WTC11 (cell line): ENCODE data around the gene FKBP4. TPM values are rescaled to one million over a fixed set of nuclear protein-coding genes. Genes with fewer than 3 reads are reported as not detected.

Experiments
- ATAC-seq: fragments of 200-7000 bp; cut with Tn5 transposase; 2 replicates; pipeline ENCODE4 v1.10.0; 2021; ENCODE audit warnings: mild to moderate bottlenecking, moderate library complexity
- CTCF ChIA-PET: fragments of 300-600 bp; sonication (Branson Sonifier 250); formaldehyde crosslinking; loops from one replicate; lab custom pipeline; 2021; ENCODE audit warnings: antibody characterized with exemption; lab: Charles Lee
- POLR2A ChIA-PET: fragments of 350-600 bp; sonication (Branson Sonifier 250); formaldehyde crosslinking; loops from one replicate; lab custom pipeline; 2021; ENCODE audit warnings: antibody characterized with exemption; lab: Charles Lee
- DNase-seq: peaks from one replicate; pipeline ENCODE4 v3.0.0; 2021; ENCODE audit warnings: low spot score
- H3K27ac Mint-ChIP-seq: 2 replicates; pipeline ENCODE4 v1.8.0; 2021; ENCODE audit warnings: mixed read lengths
- H3K27me3 Mint-ChIP-seq: 2 replicates; pipeline ENCODE4 v1.8.0; 2021; ENCODE audit warnings: low read depth, mild to moderate bottlenecking, moderate library complexity, mixed read lengths
- H3K36me3 Mint-ChIP-seq: 2 replicates; pipeline ENCODE4 v1.8.0; 2021; ENCODE audit warnings: mixed read lengths
- H3K4me1 Mint-ChIP-seq: 2 replicates; pipeline ENCODE4 v1.8.0; 2022; ENCODE audit warnings: mixed read lengths
- H3K4me3 Mint-ChIP-seq: 2 replicates; pipeline ENCODE4 v1.8.0; 2021; ENCODE audit warnings: mild to moderate bottlenecking, moderate library complexity, mixed read lengths
- H3K9me3 Mint-ChIP-seq: 2 replicates; pipeline ENCODE4 v1.8.0; 2021; ENCODE audit warnings: mixed read lengths
- ETV6 ChIP-seq: sonication (generic); formaldehyde crosslinking; IDR thresholded peaks from 2 replicates; pipeline ENCODE4 v1.8.1; 2022; ENCODE audit warnings: mild to moderate bottlenecking, missing genetic modification reagents
- FOXK1 ChIP-seq: sonication (generic); formaldehyde crosslinking; IDR thresholded peaks from 2 replicates; pipeline ENCODE4 v1.8.0; 2022; ENCODE audit warnings: mild to moderate bottlenecking, moderate library complexity, missing genetic modification reagents
- HMGA2 ChIP-seq: fragments of 250-450 bp; sonication (Bioruptor Pico); IDR thresholded peaks from 2 replicates; pipeline ENCODE4 v1.4.0; 2021; ENCODE audit warnings: mild to moderate bottlenecking, moderate library complexity
- JAZF1 ChIP-seq: fragments of 250-450 bp; sonication (Bioruptor Pico); IDR thresholded peaks from 2 replicates; pipeline ENCODE4 v1.9.0; 2021; ENCODE audit warnings: moderate library complexity, mild to moderate bottlenecking, inconsistent platforms
- PRRX2 ChIP-seq: fragments of 250-450 bp; sonication (Bioruptor Pico); IDR thresholded peaks from 2 replicates; pipeline ENCODE4 v1.8.0; 2021; ENCODE audit warnings: mild to moderate bottlenecking
- SP1 ChIP-seq: sonication (generic); formaldehyde crosslinking; conservative IDR thresholded peaks from 2 replicates; pipeline ENCODE4 v1.8.1; 2022; ENCODE audit warnings: missing genetic modification reagents
- TEAD1 ChIP-seq: sonication (generic); formaldehyde crosslinking; IDR thresholded peaks from 2 replicates; pipeline ENCODE4 v1.8.0; 2022; ENCODE audit warnings: mild to moderate bottlenecking, missing genetic modification reagents
- ZNF671 ChIP-seq: fragments of 250-450 bp; sonication (Bioruptor Pico); IDR thresholded peaks from 2 replicates; pipeline ENCODE4 v1.8.0; 2021; ENCODE audit warnings: mild to moderate bottlenecking
- total RNA-seq: library from RNA; stranded (reverse); gene quantifications from 3 replicates; pipeline ENCODE4 v1.2.3, GENCODE V29; 2021
- TF ChIP-seq, protein P1 (sequence below): sonication (generic); formaldehyde crosslinking; IDR thresholded peaks from 2 replicates; pipeline ENCODE4 v1.8.0; 2023; ENCODE audit warnings: missing genetic modification reagents, mild to moderate bottlenecking, borderline replicate concordance
- TF ChIP-seq, protein P2 (sequence below): sonication (generic); formaldehyde crosslinking; IDR thresholded peaks from 2 replicates; pipeline ENCODE4 v1.8.1; 2022; ENCODE audit warnings: low read depth, missing genetic modification reagents, borderline replicate concordance
- TF ChIP-seq, protein P3 (sequence below): fragments of 250-450 bp; sonication (Bioruptor Pico); IDR thresholded peaks from 2 replicates; pipeline ENCODE4 v1.8.0; 2021; ENCODE audit warnings: mild to moderate bottlenecking
- TF ChIP-seq, protein P4 (sequence below): sonication (generic); formaldehyde crosslinking; IDR thresholded peaks from 2 replicates; pipeline ENCODE4 v1.8.0; 2022; ENCODE audit warnings: mild to moderate bottlenecking, missing genetic modification reagents
- TF ChIP-seq, protein P5 (sequence below): sonication (generic); formaldehyde crosslinking; IDR thresholded peaks from 2 replicates; pipeline ENCODE4 v1.8.1; 2023; ENCODE audit warnings: mild to moderate bottlenecking, missing genetic modification reagents, moderate library complexity
- TF ChIP-seq, protein P6 (sequence below): sonication (generic); formaldehyde crosslinking; IDR thresholded peaks from 2 replicates; pipeline ENCODE4 v1.8.0; 2022; ENCODE audit warnings: mild to moderate bottlenecking, missing genetic modification reagents
- TF ChIP-seq, protein P7 (sequence below): fragments of 250-450 bp; sonication (Bioruptor Pico); IDR thresholded peaks from 2 replicates; pipeline ENCODE4 v1.9.0; 2021; ENCODE audit warnings: mild to moderate bottlenecking

Gene FKBP4
- total RNA-seq, 1 experiment from 2014 or later, result 257 TPM

DNA sequence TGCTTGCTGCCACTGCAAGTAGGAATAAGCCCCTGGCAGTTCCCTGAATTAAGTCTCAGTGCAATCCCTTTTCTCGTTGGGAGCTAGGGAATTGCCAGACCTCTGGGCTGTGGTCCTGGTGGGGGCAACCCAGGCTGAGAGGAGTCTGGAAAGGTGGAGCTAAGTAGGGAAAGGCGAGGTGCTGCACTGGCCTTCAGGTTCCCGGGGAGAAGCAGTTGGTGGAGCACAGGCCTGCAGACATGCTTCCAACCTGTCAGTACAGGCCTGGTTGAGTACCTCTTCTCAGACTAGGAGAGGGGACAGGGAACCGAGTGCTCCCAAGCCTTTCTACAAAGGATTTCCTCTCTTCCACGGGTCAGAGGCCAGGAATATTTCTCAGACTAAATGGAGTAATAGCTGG is 38.6 kb downstream of the FKBP4 start:
- POLR2A ChIA-PET, result no interaction called here
- no peak overlapping the region for H3K4me3 Mint-ChIP-seq
- peaks cover 16% of the 10 kb centered on the region for H3K4me1 Mint-ChIP-seq
- no peak for ATAC-seq
- CTCF ChIA-PET, result interaction anchor here (0.5 to 4.0 kb wide), 5 partner anchors 12 to 325 kb away, joined by 3 to 45 read pairs (median 5); no protein-coding TSS in a partner anchor
- H3K36me3 Mint-ChIP-seq, result peaks cover 14% of the 10 kb centered on the region
- no peak overlapping the region for H3K27ac Mint-ChIP-seq
- no peaks in the 10 kb centered on the region for H3K9me3 Mint-ChIP-seq
- no peak for TF ChIP-seq TEAD1 (CRISPR knock-in tag)
- TF ChIP-seq, protein P1, sequence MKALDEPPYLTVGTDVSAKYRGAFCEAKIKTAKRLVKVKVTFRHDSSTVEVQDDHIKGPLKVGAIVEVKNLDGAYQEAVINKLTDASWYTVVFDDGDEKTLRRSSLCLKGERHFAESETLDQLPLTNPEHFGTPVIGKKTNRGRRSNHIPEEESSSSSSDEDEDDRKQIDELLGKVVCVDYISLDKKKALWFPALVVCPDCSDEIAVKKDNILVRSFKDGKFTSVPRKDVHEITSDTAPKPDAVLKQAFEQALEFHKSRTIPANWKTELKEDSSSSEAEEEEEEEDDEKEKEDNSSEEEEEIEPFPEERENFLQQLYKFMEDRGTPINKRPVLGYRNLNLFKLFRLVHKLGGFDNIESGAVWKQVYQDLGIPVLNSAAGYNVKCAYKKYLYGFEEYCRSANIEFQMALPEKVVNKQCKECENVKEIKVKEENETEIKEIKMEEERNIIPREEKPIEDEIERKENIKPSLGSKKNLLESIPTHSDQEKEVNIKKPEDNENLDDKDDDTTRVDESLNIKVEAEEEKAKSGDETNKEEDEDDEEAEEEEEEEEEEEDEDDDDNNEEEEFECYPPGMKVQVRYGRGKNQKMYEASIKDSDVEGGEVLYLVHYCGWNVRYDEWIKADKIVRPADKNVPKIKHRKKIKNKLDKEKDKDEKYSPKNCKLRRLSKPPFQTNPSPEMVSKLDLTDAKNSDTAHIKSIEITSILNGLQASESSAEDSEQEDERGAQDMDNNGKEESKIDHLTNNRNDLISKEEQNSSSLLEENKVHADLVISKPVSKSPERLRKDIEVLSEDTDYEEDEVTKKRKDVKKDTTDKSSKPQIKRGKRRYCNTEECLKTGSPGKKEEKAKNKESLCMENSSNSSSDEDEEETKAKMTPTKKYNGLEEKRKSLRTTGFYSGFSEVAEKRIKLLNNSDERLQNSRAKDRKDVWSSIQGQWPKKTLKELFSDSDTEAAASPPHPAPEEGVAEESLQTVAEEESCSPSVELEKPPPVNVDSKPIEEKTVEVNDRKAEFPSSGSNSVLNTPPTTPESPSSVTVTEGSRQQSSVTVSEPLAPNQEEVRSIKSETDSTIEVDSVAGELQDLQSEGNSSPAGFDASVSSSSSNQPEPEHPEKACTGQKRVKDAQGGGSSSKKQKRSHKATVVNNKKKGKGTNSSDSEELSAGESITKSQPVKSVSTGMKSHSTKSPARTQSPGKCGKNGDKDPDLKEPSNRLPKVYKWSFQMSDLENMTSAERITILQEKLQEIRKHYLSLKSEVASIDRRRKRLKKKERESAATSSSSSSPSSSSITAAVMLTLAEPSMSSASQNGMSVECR, result no peak
- TF ChIP-seq, protein P2, sequence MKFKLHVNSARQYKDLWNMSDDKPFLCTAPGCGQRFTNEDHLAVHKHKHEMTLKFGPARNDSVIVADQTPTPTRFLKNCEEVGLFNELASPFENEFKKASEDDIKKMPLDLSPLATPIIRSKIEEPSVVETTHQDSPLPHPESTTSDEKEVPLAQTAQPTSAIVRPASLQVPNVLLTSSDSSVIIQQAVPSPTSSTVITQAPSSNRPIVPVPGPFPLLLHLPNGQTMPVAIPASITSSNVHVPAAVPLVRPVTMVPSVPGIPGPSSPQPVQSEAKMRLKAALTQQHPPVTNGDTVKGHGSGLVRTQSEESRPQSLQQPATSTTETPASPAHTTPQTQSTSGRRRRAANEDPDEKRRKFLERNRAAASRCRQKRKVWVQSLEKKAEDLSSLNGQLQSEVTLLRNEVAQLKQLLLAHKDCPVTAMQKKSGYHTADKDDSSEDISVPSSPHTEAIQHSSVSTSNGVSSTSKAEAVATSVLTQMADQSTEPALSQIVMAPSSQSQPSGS, result no peak
- TF ChIP-seq HMGA2, result no peak
- TF ChIP-seq PRRX2 (CRISPR knock-in tag), result no peak
- TF ChIP-seq, protein P3, sequence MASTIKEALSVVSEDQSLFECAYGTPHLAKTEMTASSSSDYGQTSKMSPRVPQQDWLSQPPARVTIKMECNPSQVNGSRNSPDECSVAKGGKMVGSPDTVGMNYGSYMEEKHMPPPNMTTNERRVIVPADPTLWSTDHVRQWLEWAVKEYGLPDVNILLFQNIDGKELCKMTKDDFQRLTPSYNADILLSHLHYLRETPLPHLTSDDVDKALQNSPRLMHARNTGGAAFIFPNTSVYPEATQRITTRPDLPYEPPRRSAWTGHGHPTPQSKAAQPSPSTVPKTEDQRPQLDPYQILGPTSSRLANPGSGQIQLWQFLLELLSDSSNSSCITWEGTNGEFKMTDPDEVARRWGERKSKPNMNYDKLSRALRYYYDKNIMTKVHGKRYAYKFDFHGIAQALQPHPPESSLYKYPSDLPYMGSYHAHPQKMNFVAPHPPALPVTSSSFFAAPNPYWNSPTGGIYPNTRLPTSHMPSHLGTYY (CRISPR knock-in tag), result no peak
- no peak for TF ChIP-seq FOXK1 (CRISPR knock-in tag)
- no peak for TF ChIP-seq ZNF671 (CRISPR knock-in tag)
- no peak for TF ChIP-seq JAZF1 (CRISPR knock-in tag)
- TF ChIP-seq, protein P4, sequence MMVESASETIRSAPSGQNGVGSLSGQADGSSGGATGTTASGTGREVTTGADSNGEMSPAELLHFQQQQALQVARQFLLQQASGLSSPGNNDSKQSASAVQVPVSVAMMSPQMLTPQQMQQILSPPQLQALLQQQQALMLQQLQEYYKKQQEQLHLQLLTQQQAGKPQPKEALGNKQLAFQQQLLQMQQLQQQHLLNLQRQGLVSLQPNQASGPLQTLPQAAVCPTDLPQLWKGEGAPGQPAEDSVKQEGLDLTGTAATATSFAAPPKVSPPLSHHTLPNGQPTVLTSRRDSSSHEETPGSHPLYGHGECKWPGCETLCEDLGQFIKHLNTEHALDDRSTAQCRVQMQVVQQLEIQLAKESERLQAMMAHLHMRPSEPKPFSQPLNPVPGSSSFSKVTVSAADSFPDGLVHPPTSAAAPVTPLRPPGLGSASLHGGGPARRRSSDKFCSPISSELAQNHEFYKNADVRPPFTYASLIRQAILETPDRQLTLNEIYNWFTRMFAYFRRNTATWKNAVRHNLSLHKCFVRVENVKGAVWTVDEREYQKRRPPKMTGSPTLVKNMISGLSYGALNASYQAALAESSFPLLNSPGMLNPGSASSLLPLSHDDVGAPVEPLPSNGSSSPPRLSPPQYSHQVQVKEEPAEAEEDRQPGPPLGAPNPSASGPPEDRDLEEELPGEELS (CRISPR knock-in tag), result no peak
- no peaks in the 10 kb centered on the region; the same call in none of the 2 replicates for H3K27me3 Mint-ChIP-seq
- DNase-seq, result no peak

DNA sequence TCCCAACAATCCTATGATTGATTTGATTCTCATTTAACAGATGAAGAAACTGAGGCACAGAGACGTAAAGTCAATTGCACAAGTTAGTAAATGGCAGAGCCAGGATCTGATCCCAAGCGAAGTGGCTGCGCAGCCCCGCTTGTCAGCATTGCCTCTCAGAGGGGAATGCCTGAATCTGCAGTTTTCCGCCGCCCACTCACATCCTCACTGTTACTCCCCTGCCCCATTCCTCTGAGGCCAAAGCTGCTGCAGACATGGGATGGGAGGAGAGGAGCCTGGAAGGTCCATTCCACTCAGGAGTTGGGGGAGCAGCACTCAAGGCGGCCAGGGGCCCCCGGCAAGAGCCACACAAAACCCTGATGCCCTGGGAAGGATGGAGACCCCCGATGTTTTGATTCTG is 39.0 kb downstream of the FKBP4 start:
- Mint-ChIP-seq H3K27ac (no peak overlapping the region), H3K4me3 (no peak overlapping the region), H3K36me3 (peaks cover 11% of the 10 kb centered on the region), H3K4me1 (peaks cover 16% of the 10 kb centered on the region), H3K9me3 (no peaks in the 10 kb centered on the region), H3K27me3 (no peaks in the 10 kb centered on the region; the same call in none of the 2 replicates)
- POLR2A ChIA-PET, result interaction anchor here (1.1 kb wide), 1 partner anchor 82 kb away, joined by 3 read pairs; no protein-coding TSS in a partner anchor
- DNase-seq (no peak), ATAC-seq (no peak)
- CTCF ChIA-PET, result interaction anchor here (1.0 to 4.0 kb wide), 4 partner anchors 12 to 111 kb away, joined by 3 to 45 read pairs (median 6); no protein-coding TSS in a partner anchor
- TF ChIP-seq, protein P5, sequence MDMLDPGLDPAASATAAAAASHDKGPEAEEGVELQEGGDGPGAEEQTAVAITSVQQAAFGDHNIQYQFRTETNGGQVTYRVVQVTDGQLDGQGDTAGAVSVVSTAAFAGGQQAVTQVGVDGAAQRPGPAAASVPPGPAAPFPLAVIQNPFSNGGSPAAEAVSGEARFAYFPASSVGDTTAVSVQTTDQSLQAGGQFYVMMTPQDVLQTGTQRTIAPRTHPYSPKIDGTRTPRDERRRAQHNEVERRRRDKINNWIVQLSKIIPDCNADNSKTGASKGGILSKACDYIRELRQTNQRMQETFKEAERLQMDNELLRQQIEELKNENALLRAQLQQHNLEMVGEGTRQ (CRISPR knock-in tag), result no peak
- TF ChIP-seq, protein P6, sequence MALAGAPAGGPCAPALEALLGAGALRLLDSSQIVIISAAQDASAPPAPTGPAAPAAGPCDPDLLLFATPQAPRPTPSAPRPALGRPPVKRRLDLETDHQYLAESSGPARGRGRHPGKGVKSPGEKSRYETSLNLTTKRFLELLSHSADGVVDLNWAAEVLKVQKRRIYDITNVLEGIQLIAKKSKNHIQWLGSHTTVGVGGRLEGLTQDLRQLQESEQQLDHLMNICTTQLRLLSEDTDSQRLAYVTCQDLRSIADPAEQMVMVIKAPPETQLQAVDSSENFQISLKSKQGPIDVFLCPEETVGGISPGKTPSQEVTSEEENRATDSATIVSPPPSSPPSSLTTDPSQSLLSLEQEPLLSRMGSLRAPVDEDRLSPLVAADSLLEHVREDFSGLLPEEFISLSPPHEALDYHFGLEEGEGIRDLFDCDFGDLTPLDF, result no peak
- TF ChIP-seq ETV6 (no peak), SP1 (CRISPR knock-in tag) (no peak)
- TF ChIP-seq, protein P7, sequence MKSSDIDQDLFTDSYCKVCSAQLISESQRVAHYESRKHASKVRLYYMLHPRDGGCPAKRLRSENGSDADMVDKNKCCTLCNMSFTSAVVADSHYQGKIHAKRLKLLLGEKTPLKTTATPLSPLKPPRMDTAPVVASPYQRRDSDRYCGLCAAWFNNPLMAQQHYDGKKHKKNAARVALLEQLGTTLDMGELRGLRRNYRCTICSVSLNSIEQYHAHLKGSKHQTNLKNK (CRISPR knock-in tag), result no peak
